HEK293 (cell line): ENCODE results near the gene TBC1D30.

ENCODE experiments used
- CTCF ChIA-PET: fragments of 350-600 bp; formaldehyde crosslinking; extraction: SDS; loops from one replicate; lab custom pipeline; 2021; ENCODE audit warnings: antibody characterized with exemption; lab: Yijun Ruan, JAX
- POLR2A ChIA-PET: fragments of 300-600 bp; formaldehyde crosslinking; extraction: SDS; loops from one replicate; lab custom pipeline; 2020; ENCODE audit warnings: antibody characterized with exemption, inconsistent platforms; lab: Yijun Ruan, JAX
- H3K27ac ChIP-seq: fragments of 200-500 bp; sonication (Bioruptor generic); 2 replicates; pipeline ENCODE4 v1.5.1; 2014; ENCODE audit warnings: low read depth, low read length, control low read depth, inconsistent platforms; ENCODE audit errors: extremely low read depth
- H3K36me3 ChIP-seq, 2 experiments: fragments of 200-500 bp in 1 of 2; sonication (Bioruptor generic) in 1 of 2; 1 replicate in 1 of 2; 2 replicates in 1 of 2; pipeline ENCODE4 v1.5.1; 2014 to 2017; ENCODE audit warnings: inconsistent platforms in 2 of 2, low read length in 2 of 2; ENCODE audit not compliant: control insufficient read depth in 2 of 2, insufficient read depth in 1 of 2
- H3K4me1 ChIP-seq: fragments of 200-500 bp; sonication (Bioruptor generic); 2 replicates; pipeline ENCODE4 v1.5.1; 2014; ENCODE audit warnings: mild to moderate bottlenecking, low read length, inconsistent platforms; ENCODE audit not compliant: control insufficient read depth, insufficient read depth
- H3K4me3 ChIP-seq: 2 replicates; pipeline ENCODE4 v1.5.1; 2011; ENCODE audit warnings: low read depth, mild to moderate bottlenecking, control low read depth, low read length, moderate library complexity
- H3K9me3 ChIP-seq: fragments of 200-500 bp; sonication (Bioruptor generic); 2 replicates; pipeline ENCODE4 v1.5.1; 2014; ENCODE audit warnings: low read depth, low read length, inconsistent platforms; ENCODE audit not compliant: control insufficient read depth, insufficient read depth
- GLIS1 ChIP-seq: fragments of 450-650 bp; formaldehyde crosslinking; IDR thresholded peaks from 2 replicates; pipeline ENCODE4 v1.5.1; 2016; ENCODE audit warnings: missing biosample characterization, missing genetic modification characterization
- IKZF3 ChIP-seq: fragments of 450-650 bp; IDR thresholded peaks from 2 replicates; pipeline ENCODE4 v1.5.0; 2018; ENCODE audit warnings: missing biosample characterization, mild to moderate bottlenecking, missing genetic modification characterization, moderate library complexity
- KLF7 ChIP-seq: fragments of 450-650 bp; formaldehyde crosslinking; IDR thresholded peaks from 2 replicates; pipeline ENCODE4 v1.5.1; 2016; ENCODE audit warnings: missing biosample characterization, missing genetic modification characterization, borderline replicate concordance
- MYNN ChIP-seq: fragments of 450-650 bp; formaldehyde crosslinking; IDR thresholded peaks from 2 replicates; pipeline ENCODE4 v1.5.1; 2016; ENCODE audit warnings: missing biosample characterization, missing genetic modification characterization, borderline replicate concordance
- PRDM1 ChIP-seq: fragments of 450-650 bp; formaldehyde crosslinking; IDR thresholded peaks from 2 replicates; pipeline ENCODE4; 2016; ENCODE audit warnings: missing biosample characterization, missing genetic modification characterization
- SCRT2 ChIP-seq: fragments of 450-650 bp; formaldehyde crosslinking; IDR thresholded peaks from 2 replicates; pipeline ENCODE4 v1.5.1; 2016; ENCODE audit warnings: missing biosample characterization, missing genetic modification characterization
- SP2 ChIP-seq: fragments of 450-650 bp; formaldehyde crosslinking; IDR thresholded peaks from 2 replicates; pipeline ENCODE4 v1.5.1; 2016; ENCODE audit warnings: missing biosample characterization, missing genetic modification characterization
- SP3 ChIP-seq: fragments of 450-650 bp; formaldehyde crosslinking; IDR thresholded peaks from 2 replicates; pipeline ENCODE4 v1.5.1; 2016; ENCODE audit warnings: missing biosample characterization, missing genetic modification characterization
- WT1 ChIP-seq: fragments of 450-650 bp; formaldehyde crosslinking; IDR thresholded peaks from 2 replicates; pipeline ENCODE4 v1.5.1; 2016; ENCODE audit warnings: missing biosample characterization, missing genetic modification characterization
- ZIC2 ChIP-seq: fragments of 450-650 bp; formaldehyde crosslinking; IDR thresholded peaks from 2 replicates; pipeline ENCODE4 v1.5.1; 2016; ENCODE audit warnings: missing biosample characterization, missing genetic modification characterization
- ZNF112 ChIP-seq: fragments of 450-650 bp; formaldehyde crosslinking; IDR thresholded peaks from 2 replicates; pipeline ENCODE4 v1.5.0; 2017; ENCODE audit warnings: missing biosample characterization, missing genetic modification characterization
- ZNF114 ChIP-seq: fragments of 450-650 bp; formaldehyde crosslinking; IDR thresholded peaks from 2 replicates; pipeline ENCODE4 v1.5.0; 2017; ENCODE audit warnings: missing biosample characterization, missing genetic modification characterization
- ZNF133 ChIP-seq: fragments of 450-650 bp; formaldehyde crosslinking; IDR thresholded peaks from 2 replicates; pipeline ENCODE4 v1.5.1; 2016; ENCODE audit warnings: missing biosample characterization, missing genetic modification characterization
- ZNF174 ChIP-seq: fragments of 450-650 bp; formaldehyde crosslinking; IDR thresholded peaks from 2 replicates; pipeline ENCODE4 v1.5.0; 2017; ENCODE audit warnings: missing biosample characterization, mild to moderate bottlenecking, missing genetic modification characterization
- ZNF184 ChIP-seq: fragments of 450-650 bp; IDR thresholded peaks from 2 replicates; pipeline ENCODE4 v1.5.1; 2018; ENCODE audit warnings: missing biosample characterization, mild to moderate bottlenecking, missing genetic modification characterization
- ZNF324 ChIP-seq: fragments of 450-650 bp; formaldehyde crosslinking; IDR thresholded peaks from 2 replicates; pipeline ENCODE4 v1.5.1; 2016; ENCODE audit warnings: missing biosample characterization, missing genetic modification characterization
- ZNF48 ChIP-seq: fragments of 450-650 bp; formaldehyde crosslinking; IDR thresholded peaks from 2 replicates; pipeline ENCODE4 v1.5.1; 2016; ENCODE audit warnings: missing biosample characterization, missing genetic modification characterization
- ZNF600 ChIP-seq: fragments of 450-650 bp; formaldehyde crosslinking; IDR thresholded peaks from 2 replicates; pipeline ENCODE4 v1.5.1; 2016; ENCODE audit warnings: missing biosample characterization, missing genetic modification characterization
- ZNF626 ChIP-seq: fragments of 450-650 bp; sonication (Bioruptor Pico); formaldehyde crosslinking; IDR thresholded peaks from 2 replicates; pipeline ENCODE4 v1.5.1; 2018; ENCODE audit warnings: missing biosample characterization, missing genetic modification characterization, inconsistent platforms
- ZNF677 ChIP-seq: fragments of 450-650 bp; IDR thresholded peaks from 2 replicates; pipeline ENCODE4 v1.5.0; 2018; ENCODE audit warnings: missing biosample characterization, mild to moderate bottlenecking, missing genetic modification characterization, moderate library complexity
- ZNF707 ChIP-seq: fragments of 450-650 bp; formaldehyde crosslinking; IDR thresholded peaks from 2 replicates; pipeline ENCODE4 v1.5.1; 2016; ENCODE audit warnings: missing biosample characterization, missing genetic modification characterization
- ZNF76 ChIP-seq: fragments of 450-650 bp; formaldehyde crosslinking; IDR thresholded peaks from 2 replicates; pipeline ENCODE4; 2016; ENCODE audit warnings: low read depth, missing biosample characterization, missing genetic modification characterization, borderline replicate concordance
- TF ChIP-seq, protein P1 (sequence below): fragments of 450-650 bp; formaldehyde crosslinking; IDR thresholded peaks from 2 replicates; pipeline ENCODE4 v1.5.1; 2016; ENCODE audit warnings: missing biosample characterization, missing genetic modification characterization
- TF ChIP-seq, protein P2 (sequence below): fragments of 450-650 bp; formaldehyde crosslinking; IDR thresholded peaks from 2 replicates; pipeline ENCODE4 v1.5.1; 2016; ENCODE audit warnings: missing biosample characterization, missing genetic modification characterization, borderline replicate concordance
- TF ChIP-seq, protein P3 (sequence below): fragments of 450-650 bp; formaldehyde crosslinking; IDR thresholded peaks from 2 replicates; pipeline ENCODE4 v1.5.1; 2016; ENCODE audit warnings: missing biosample characterization, missing genetic modification characterization

The TBC1D30 gene

DNA sequence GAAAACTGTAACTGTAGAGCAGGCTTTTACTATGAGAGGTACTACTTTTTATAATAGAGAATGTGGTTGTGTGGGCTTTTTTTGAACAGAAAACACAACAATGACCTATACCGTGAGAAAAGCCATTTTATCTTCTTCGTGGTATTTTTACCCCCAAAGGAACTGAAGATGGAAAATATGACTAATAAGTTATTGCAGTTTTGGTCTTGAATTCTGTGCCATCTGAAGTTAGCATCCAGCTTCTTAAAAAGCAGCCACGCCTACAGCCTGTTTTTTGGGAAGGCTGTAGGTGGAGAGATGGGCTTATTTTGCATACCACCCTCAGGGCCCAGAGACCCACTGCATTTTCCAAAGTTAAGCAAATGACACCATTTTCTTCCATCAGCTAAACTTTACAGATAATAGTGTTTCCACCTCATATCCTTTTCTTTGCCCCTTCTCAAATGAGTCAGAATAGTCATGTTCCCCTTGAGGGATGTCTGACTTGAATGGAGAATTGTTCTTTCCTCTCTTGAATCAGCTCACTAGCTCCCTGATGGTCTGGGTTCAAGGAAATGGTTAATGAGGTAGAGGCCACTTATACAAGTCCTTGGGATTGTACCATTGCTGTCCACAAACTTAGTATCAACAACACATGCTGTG lies 53.0 kb downstream of the TBC1D30 start:
- Histone ChIP-seq H3K9me3 (no peaks in the 10 kb centered on the region), H3K4me1 (no peaks in the 10 kb centered on the region), H3K27ac (no peak overlapping the region), H3K4me3 (no peak overlapping the region), H3K36me3 (no peaks in the 10 kb centered on the region)
- TF ChIP-seq MYNN (tag by site-specific recombination), result no peak
- peak; percentile 93 for TF ChIP-seq ZNF133 (tag by site-specific recombination)
- TF ChIP-seq ZNF48 (tag by site-specific recombination), result no peak
- ChIA-PET POLR2A (no interaction called here), CTCF (interaction anchor here (0.7 to 1.0 kb wide), 2 partner anchors 76 to 229 kb away, joined by 3 to 6 read pairs; no protein-coding TSS in a partner anchor)

DNA sequence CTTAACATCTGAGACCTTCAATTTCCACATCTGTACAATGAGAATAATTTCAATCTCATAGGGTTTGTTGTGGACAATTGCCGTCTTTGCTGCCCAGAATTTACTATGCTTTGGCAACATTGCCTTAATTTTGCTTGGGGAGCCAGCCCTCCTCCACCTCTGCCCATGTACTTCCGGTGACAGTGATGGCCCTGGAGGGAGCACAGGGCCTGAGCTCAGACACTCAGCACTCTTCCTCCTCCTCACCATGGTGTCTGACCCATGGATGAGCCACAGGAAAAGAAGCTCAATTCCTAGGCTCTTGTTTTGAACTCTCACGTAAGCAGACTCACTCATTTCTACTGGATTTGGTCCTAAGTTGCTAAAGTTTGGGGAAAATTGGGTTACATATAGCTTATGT lies 58.2 kb downstream of the TBC1D30 start:
- POLR2A ChIA-PET, result no interaction called here
- TF ChIP-seq ZIC2 (tag by site-specific recombination), result no peak
- no peak for TF ChIP-seq PRDM1 (tag by site-specific recombination)
- TF ChIP-seq, protein P1, sequence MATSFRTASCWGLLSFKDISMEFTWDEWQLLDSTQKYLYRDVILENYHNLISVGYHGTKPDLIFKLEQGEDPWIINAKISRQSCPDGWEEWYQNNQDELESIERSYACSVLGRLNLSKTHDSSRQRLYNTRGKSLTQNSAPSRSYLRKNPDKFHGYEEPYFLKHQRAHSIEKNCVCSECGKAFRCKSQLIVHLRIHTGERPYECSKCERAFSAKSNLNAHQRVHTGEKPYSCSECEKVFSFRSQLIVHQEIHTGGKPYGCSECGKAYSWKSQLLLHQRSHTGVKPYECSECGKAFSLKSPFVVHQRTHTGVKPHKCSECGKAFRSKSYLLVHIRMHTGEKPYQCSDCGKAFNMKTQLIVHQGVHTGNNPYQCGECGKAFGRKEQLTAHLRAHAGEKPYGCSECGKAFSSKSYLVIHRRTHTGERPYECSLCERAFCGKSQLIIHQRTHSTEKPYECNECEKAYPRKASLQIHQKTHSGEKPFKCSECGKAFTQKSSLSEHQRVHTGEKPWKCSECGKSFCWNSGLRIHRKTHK, result no peak
- TF ChIP-seq ZNF626 (tag by site-specific recombination), result no peak
- TF ChIP-seq, all 188 proteins: peak for 0
- CTCF ChIA-PET, result interaction anchor here (0.6 to 1.4 kb wide), 6 partner anchors 9 to 1222 kb away, joined by 3 to 4 read pairs (median 4); no protein-coding TSS in a partner anchor

DNA sequence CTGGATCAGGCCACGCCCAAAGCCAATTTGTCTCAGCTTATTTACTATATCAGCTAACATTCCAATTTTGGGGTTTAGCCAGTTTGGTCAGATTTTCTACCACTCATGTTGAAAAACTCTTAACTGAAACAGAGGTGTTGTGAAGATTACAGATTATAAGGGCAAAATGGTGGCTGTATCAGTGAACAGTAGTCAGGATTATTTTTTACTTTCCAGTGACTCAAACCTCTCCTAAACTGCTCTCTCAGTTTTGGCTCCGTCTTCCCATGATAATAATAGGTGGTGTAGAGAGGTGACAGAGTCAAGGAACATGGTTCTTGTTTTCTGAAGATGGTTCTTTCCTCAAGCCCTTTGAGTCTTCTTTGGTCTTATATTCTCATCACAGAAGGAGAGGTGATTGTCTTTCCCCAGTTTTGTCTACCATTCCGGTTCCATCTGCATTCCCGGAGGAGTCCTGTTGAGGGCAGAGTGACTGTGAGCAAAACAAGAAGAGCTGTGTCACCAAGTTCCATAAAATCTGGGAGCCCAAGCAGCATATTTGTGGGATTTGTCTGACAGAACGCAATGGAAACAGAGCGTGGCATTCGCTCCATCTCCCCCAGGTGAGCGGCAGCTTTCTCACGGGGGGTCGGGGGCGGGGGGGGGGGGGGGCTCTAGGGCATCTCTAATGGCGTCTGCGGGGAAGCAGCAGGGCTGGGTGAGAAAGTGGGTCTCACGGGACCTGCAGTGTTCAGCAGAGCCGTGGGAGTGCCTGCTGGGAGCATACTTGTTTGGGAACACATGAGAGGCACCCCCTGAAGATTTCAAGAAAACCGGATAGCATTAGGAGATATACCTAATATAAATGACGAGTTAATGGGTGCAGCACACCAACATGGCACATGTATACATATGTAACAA lies 59.1 kb downstream of the TBC1D30 start:
- CTCF ChIA-PET, result interaction anchor here (0.6 to 1.0 kb wide), 6 partner anchors 8 to 1222 kb away, joined by 3 to 4 read pairs (median 3); no protein-coding TSS in a partner anchor

More for the DNA sequence above, 58.2 kb downstream of the TBC1D30 start:
- Histone ChIP-seq H3K36me3 (no peaks in the 10 kb centered on the region), H3K9me3 (no peaks in the 10 kb centered on the region), H3K4me3 (no peak overlapping the region), H3K4me1 (peaks cover 5% of the 10 kb centered on the region; the same call in 1 of the 2 replicates), H3K27ac (no peak overlapping the region)

DNA sequence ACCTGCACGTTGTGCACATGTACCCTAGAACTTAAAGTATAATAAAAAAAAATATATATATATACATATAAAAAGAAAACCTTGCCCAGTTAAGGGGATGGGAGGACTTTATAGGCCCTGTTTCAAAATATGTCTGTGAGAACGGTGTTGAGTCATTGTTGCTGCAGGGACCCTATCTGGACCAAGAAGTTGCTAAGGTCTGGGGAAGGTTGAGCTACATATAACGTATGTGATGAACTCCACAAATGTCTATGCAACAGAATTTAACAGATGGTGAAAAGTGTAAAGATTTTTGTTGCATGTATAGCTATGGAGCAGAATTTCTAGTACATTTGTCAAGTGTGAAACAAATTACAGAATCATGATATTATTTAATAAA lies 59.7 kb downstream of the TBC1D30 start:
- CTCF ChIA-PET, result interaction anchor here (1.0 to 1.2 kb wide), 2 partner anchors 82 to 429 kb away, joined by 3 to 4 read pairs; no protein-coding TSS in a partner anchor
- Histone ChIP-seq H3K27ac (no peak overlapping the region), H3K9me3 (no peaks in the 10 kb centered on the region), H3K4me3 (no peak overlapping the region), H3K4me1 (peaks cover 5% of the 10 kb centered on the region; the same call in 1 of the 2 replicates), H3K36me3 (no peaks in the 10 kb centered on the region)
- POLR2A ChIA-PET, result no interaction called here
- TF ChIP-seq ZNF76 (no peak), ZNF48 (tag by site-specific recombination) (no peak), GLIS1 (tag by site-specific recombination) (no peak), ZNF707 (tag by site-specific recombination) (no peak), ZNF184 (no peak), ZNF677 (tag by site-specific recombination) (no peak), WT1 (tag by site-specific recombination) (no peak)
- TF ChIP-seq, protein P2, sequence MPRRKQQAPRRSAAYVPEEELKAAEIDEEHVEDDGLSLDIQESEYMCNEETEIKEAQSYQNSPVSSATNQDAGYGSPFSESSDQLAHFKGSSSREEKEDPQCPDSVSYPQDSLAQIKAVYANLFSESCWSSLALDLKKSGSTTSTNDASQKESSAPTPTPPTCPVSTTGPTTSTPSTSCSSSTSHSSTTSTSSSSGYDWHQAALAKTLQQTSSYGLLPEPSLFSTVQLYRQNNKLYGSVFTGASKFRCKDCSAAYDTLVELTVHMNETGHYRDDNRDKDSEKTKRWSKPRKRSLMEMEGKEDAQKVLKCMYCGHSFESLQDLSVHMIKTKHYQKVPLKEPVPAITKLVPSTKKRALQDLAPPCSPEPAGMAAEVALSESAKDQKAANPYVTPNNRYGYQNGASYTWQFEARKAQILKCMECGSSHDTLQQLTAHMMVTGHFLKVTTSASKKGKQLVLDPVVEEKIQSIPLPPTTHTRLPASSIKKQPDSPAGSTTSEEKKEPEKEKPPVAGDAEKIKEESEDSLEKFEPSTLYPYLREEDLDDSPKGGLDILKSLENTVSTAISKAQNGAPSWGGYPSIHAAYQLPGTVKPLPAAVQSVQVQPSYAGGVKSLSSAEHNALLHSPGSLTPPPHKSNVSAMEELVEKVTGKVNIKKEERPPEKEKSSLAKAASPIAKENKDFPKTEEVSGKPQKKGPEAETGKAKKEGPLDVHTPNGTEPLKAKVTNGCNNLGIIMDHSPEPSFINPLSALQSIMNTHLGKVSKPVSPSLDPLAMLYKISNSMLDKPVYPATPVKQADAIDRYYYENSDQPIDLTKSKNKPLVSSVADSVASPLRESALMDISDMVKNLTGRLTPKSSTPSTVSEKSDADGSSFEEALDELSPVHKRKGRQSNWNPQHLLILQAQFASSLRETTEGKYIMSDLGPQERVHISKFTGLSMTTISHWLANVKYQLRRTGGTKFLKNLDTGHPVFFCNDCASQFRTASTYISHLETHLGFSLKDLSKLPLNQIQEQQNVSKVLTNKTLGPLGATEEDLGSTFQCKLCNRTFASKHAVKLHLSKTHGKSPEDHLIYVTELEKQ (tag by site-specific recombination), result no peak

More for the DNA sequence above, 59.1 kb downstream of the TBC1D30 start:
- Histone ChIP-seq H3K4me3 (no peak overlapping the region), H3K9me3 (no peaks in the 10 kb centered on the region), H3K36me3 (no peaks in the 10 kb centered on the region), H3K27ac (no peak overlapping the region), H3K4me1 (peaks cover 5% of the 10 kb centered on the region; the same call in 1 of the 2 replicates)
- POLR2A ChIA-PET, result no interaction called here
- TF ChIP-seq ZNF324 (tag by site-specific recombination) (no peak), ZNF184 (no peak), IKZF3 (no peak), SP2 (tag by site-specific recombination) (no peak), ZNF112 (tag by site-specific recombination) (no peak), SCRT2 (tag by site-specific recombination) (no peak), SP3 (tag by site-specific recombination) (no peak), ZNF174 (tag by site-specific recombination) (no peak), ZNF114 (tag by site-specific recombination) (no peak), KLF7 (no peak), ZNF600 (no peak)
- TF ChIP-seq, protein P3, sequence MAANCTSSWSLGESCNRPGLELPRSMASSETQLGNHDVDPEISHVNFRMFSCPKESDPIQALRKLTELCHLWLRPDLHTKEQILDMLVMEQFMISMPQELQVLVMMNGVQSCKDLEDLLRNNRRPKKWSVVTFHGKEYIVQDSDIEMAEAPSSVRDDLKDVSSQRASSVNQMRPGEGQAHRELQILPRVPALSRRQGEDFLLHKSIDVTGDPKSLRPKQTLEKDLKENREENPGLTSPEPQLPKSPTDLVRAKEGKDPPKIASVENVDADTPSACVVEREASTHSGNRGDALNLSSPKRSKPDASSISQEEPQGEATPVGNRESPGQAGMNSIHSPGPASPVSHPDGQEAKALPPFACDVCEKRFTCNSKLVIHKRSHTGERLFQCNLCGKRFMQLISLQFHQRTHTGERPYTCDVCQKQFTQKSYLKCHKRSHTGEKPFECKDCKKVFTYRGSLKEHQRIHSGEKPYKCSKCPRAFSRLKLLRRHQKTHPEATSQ (tag by site-specific recombination), result no peak
